Measurements from ENCODE around the gene HERC4.
A peak's percentile ranks its signal among the peaks of the same experiment; 100 is the strongest.

HERC4 gene

DNA sequence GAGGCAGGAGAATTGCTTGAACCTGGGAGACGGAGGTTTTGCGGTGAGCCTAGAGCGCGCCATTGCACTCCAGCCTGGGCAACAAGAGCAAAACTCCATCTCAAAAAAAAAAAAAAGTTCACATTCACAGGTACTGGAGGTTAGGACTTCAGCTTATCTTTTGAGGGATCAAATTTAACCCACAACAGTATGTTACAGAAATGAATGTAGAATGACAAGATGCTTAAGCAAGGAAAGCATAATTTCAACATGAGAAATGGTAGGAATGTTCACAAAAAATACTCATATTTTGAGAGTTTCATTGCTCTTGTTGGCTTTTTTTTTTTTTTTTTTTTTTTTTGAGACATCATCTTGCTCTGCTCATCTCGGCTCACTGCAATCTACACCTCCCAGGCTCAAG is 1.9 kb upstream of the HERC4 start:
- TF ChIP-seq, protein P1, sequence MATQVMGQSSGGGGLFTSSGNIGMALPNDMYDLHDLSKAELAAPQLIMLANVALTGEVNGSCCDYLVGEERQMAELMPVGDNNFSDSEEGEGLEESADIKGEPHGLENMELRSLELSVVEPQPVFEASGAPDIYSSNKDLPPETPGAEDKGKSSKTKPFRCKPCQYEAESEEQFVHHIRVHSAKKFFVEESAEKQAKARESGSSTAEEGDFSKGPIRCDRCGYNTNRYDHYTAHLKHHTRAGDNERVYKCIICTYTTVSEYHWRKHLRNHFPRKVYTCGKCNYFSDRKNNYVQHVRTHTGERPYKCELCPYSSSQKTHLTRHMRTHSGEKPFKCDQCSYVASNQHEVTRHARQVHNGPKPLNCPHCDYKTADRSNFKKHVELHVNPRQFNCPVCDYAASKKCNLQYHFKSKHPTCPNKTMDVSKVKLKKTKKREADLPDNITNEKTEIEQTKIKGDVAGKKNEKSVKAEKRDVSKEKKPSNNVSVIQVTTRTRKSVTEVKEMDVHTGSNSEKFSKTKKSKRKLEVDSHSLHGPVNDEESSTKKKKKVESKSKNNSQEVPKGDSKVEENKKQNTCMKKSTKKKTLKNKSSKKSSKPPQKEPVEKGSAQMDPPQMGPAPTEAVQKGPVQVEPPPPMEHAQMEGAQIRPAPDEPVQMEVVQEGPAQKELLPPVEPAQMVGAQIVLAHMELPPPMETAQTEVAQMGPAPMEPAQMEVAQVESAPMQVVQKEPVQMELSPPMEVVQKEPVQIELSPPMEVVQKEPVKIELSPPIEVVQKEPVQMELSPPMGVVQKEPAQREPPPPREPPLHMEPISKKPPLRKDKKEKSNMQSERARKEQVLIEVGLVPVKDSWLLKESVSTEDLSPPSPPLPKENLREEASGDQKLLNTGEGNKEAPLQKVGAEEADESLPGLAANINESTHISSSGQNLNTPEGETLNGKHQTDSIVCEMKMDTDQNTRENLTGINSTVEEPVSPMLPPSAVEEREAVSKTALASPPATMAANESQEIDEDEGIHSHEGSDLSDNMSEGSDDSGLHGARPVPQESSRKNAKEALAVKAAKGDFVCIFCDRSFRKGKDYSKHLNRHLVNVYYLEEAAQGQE (IDR thresholded peaks at IDR 0.05; ENCODE audit: insufficient read depth in 1 of 2, low read depth in 2 of 2, low read length in 2 of 2), result no peak
- no peak for TF ChIP-seq SIN3A (IDR thresholded peaks at IDR 0.05; ENCODE audit: borderline replicate concordance, insufficient read depth, low read length)
- TF ChIP-seq POLR2AphosphoS5 (IDR thresholded peaks at IDR 0.05; ENCODE audit: low read depth, low read length), result no peak
- TF ChIP-seq TAF1 (IDR thresholded peaks at IDR 0.05; ENCODE audit: borderline replicate concordance, insufficient read depth, low read length), result no peak
- TF ChIP-seq FOXP2 (optimal IDR thresholded peaks at IDR 0.05; ENCODE audit: borderline replicate concordance, extremely low read depth, extremely low read length, insufficient read depth), result no peak

DNA sequence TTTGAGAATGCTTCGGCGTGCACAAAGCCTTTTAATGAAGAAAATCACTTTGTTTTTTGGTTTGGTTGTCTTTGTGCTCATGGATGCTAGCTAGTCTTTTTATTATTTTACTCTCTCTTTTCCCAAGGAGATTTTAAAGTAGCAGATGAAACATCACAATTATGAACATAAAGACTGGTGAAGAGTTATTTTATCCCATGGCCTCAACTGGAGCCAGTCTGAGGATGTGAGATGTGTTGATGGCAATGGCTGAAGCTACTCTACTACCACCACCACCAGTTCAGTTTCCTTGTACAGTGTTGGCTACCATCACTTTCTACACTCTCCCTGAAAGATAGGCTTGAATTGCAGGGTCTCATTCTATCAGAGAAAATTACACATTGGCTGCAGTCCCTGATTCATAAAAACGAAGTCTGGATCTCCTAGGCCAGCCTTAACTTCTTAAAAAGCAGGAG is 494 bp upstream of the HERC4 start:
- TF ChIP-seq TAF1 (IDR thresholded peaks at IDR 0.05; ENCODE audit: borderline replicate concordance, insufficient read depth, low read length), result no peak

DNA sequence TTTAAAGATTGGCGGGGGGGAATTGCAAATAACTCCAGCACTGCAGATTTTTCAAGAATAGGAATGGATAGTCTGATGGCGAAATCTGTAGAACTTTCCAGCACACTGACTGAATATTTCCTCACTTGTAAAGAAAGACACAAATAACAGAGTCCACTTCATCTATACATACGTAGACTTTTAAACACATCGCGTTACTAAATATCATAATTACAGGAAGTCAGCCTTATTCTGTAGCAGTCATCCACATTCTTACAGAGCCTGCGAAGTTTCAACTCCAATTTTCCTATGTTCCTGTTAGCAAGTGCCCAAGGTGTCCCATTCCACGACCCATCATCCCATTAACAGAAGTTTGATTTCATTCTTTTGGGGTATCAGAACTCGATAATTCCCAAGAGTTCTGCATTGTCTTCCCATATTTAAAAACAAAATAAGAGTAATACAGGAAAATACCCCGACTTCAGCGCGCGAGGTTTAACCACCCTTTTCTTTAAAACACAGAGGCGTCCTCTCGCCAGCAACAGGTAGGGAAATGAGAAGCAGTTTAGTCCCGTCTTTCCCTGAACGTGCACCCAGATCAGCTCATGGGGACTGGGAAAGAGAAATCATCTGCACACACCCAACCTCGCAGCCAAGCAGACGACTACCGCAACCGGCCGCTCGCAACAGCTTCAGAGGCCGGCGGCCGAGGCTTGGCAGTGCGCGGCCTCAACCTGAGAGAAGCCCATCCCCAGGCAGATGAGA is 880 bp downstream of the HERC4 start:
- TF ChIP-seq POLR2AphosphoS5 (IDR thresholded peaks at IDR 0.05; ENCODE audit: low read depth, low read length), result no peak
- TF ChIP-seq SIN3A (IDR thresholded peaks at IDR 0.05; ENCODE audit: borderline replicate concordance, insufficient read depth, low read length), result 0 out of 2 replicates have a peak, but pooled peaks have one; percentile 27

DNA sequence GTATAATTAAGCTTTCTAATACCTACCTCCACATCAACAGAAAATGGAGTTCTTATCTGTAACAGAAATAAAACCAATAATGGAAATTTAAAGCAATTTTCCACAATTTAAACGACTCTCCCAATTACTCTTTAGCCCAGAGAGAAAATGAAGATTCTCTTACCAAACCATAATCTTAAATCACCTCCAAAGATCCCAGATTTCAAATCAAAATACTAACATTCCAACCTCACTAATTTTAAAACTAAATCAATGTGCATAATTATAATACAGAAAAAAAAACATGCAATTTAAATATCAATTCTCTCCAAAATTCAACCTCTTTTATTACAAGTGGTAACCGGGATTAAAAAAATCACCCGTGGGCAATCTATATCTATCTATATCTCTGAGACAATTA is 1.5 kb downstream of the HERC4 start:
- TF ChIP-seq POLR2AphosphoS5 (IDR thresholded peaks at IDR 0.05; ENCODE audit: low read depth, low read length), result no peak
- TF ChIP-seq FOXP2 (optimal IDR thresholded peaks at IDR 0.05; ENCODE audit: borderline replicate concordance, extremely low read depth, extremely low read length, insufficient read depth), result no peak
- TF ChIP-seq, protein P1 (IDR thresholded peaks at IDR 0.05; ENCODE audit: insufficient read depth in 1 of 2, low read depth in 2 of 2, low read length in 2 of 2), result no peak
- TF ChIP-seq TAF1 (IDR thresholded peaks at IDR 0.05; ENCODE audit: borderline replicate concordance, insufficient read depth, low read length), result no peak

DNA sequence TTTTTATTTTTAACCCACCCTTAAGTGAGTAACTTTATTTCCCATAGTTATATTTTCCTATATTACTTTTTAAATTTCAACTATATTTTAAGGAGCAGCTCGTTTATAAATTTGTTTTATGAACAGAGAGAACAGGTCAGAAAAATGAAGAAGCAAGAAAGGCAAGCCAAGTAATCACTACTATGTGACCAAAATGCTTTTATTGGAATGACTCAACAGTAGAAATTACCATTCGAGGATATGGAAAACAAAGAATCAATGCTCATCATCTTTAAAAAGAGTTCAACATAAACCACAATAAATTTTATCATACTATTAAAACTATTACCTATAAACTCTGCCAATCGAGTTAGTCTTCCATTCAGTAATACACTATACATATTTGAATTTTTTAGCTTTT is 7.6 kb downstream of the HERC4 start:
- TF ChIP-seq, protein P1 (IDR thresholded peaks at IDR 0.05; ENCODE audit: insufficient read depth in 1 of 2, low read depth in 2 of 2, low read length in 2 of 2), result no peak
- no peak for TF ChIP-seq POLR2AphosphoS5 (IDR thresholded peaks at IDR 0.05; ENCODE audit: low read depth, low read length)
- no peak for TF ChIP-seq FOXP2 (optimal IDR thresholded peaks at IDR 0.05; ENCODE audit: borderline replicate concordance, extremely low read depth, extremely low read length, insufficient read depth)
- no peak for TF ChIP-seq SIN3A (IDR thresholded peaks at IDR 0.05; ENCODE audit: borderline replicate concordance, insufficient read depth, low read length)

DNA sequence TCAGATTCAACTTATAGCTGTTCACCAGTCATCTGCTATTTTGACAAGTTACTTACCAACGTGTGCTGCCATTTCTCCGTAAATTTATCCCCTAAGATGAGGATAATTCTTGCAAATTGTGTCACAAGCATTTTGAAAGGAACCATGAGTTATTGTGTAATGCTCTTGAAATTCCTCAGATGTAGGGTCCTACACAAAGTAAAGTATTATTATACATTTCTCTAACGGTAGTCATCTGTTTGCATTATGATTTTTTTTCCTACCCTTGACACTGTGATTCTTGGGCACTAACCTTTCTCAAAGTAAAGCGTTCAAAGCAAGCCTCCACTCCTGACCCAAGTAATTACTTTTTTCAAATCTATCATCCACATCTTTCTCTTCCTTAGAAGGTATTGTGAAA is 8.1 kb downstream of the HERC4 start:
- TF ChIP-seq FOXP2 (optimal IDR thresholded peaks at IDR 0.05; ENCODE audit: borderline replicate concordance, extremely low read depth, extremely low read length, insufficient read depth), result no peak
- TF ChIP-seq TAF1 (IDR thresholded peaks at IDR 0.05; ENCODE audit: borderline replicate concordance, insufficient read depth, low read length), result no peak
- TF ChIP-seq SIN3A (IDR thresholded peaks at IDR 0.05; ENCODE audit: borderline replicate concordance, insufficient read depth, low read length), result no peak
- TF ChIP-seq, protein P1 (IDR thresholded peaks at IDR 0.05; ENCODE audit: insufficient read depth in 1 of 2, low read depth in 2 of 2, low read length in 2 of 2), result no peak
- no peak for TF ChIP-seq POLR2AphosphoS5 (IDR thresholded peaks at IDR 0.05; ENCODE audit: low read depth, low read length)
